Adipocyte (in vitro differentiated cells): ENCODE data around the gene KRT36.

Source experiments
- DNase-seq: peaks from one replicate; pipeline ENCODE4 v3.0.0-alpha.2; 2015; ENCODE audit warnings: low read depth
- H3K27me3 ChIP-seq: replicated peaks from 2 replicates; pipeline ENCODE4 v1.7.0; 2013; ENCODE audit warnings: mild to moderate bottlenecking, low read length, moderate library complexity; ENCODE audit not compliant: control insufficient read depth, insufficient read depth
- H3K36me3 ChIP-seq: 2 replicates; pipeline ENCODE4 v1.7.0; 2013; ENCODE audit warnings: low read length, mild to moderate bottlenecking, moderate library complexity; ENCODE audit not compliant: control insufficient read depth, insufficient read depth, severe bottlenecking
- H3K4me1 ChIP-seq: 2 replicates; pipeline ENCODE4 v1.7.0; 2013; ENCODE audit warnings: mild to moderate bottlenecking, low read length, moderate library complexity; ENCODE audit not compliant: control insufficient read depth, insufficient read depth
- H3K4me3 ChIP-seq: 2 replicates; pipeline ENCODE4 v1.7.0; 2013; ENCODE audit warnings: mild to moderate bottlenecking, low read length, moderate library complexity
- H3K9ac ChIP-seq: 2 replicates; pipeline ENCODE4 v1.7.0; 2013; ENCODE audit warnings: mild to moderate bottlenecking, low read length, moderate library complexity
- H3K9me3 ChIP-seq: 2 replicates; pipeline ENCODE4 v1.7.0; 2013; ENCODE audit warnings: mild to moderate bottlenecking, low read length, moderate library complexity; ENCODE audit not compliant: control insufficient read depth

Gene KRT36

DNA sequence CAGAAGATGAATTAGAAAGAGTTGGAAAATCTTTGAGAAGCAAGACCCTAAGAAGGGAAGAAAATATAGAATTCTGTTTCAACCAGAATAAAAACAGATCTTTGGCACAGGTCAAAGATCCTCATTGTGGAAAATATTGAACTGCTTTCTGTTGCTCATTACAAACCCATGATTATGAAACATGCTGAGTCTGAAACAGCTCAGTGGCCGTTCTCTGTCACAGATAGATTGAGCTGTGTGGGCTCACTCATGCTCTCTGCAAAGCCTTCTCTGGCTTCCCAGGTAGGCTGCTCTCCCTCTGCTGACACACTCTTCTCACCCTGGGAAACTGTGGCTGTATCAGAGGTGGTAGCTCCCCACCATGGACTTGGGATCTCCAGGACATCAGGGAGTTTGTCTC, 45.5 kb downstream of the KRT36 start:
- Histone ChIP-seq H3K36me3 (no peaks in the 10 kb centered on the region), H3K4me1 (peaks cover 47% of the 10 kb centered on the region), H3K9me3 (no peaks in the 10 kb centered on the region), H3K9ac (no peak overlapping the region), H3K27me3 (peaks cover 6% of the 10 kb centered on the region), H3K4me3 (no peak overlapping the region)
- peak; percentile 53 for DNase-seq

DNA sequence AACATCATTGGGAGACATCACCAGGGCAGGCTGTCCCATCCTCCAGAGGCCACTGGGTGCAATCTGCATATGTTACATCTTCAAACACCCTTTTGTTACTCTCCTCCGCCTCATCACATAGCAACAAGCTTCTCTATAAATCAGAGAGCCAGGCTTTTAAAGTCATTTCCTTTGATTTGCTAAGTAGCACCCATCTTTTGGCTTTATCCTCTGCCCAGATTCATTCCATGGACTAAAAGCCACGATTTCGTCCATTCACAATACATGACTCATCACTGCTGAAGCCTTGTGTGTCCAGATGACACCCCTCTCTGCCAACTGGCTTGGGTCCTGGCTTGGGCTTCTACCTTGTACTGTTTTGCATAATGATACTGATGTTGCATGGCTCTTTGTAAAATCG, 47.0 kb downstream of the KRT36 start:
- Histone ChIP-seq H3K9ac (no peak overlapping the region), H3K27me3 (peaks cover 6% of the 10 kb centered on the region), H3K4me1 (peaks cover 38% of the 10 kb centered on the region), H3K4me3 (no peak overlapping the region), H3K9me3 (no peaks in the 10 kb centered on the region), H3K36me3 (no peaks in the 10 kb centered on the region)
- peak; percentile 59 for DNase-seq

DNA sequence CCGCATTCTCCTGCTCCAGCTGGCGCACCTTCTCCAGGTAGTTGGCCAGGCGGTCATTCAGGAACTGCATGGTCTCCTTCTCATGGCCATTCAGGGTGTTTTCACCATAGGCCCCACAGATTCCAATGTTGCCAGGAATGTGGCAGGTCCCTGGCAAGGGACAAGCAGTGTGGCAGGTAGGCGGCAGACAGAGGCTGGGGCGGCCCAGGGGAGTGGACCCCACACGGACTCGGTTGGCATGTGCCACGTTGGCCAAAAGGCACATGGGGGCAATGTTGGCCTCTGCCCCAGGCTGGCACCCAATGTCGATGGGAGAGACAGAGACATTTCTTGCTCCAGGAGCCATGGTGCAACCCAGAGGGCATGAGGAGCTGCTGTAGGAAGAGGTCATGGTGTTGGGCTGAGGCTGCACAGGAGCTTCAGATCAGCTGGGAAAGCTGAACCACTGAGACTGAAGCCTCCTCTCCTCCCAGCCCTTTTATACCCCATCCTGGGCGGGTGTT, 49.1 kb downstream of the KRT36 start, which contains the start of gene KRT38:
TSS of gene KRT38 (minus strand) at position 453 of the 503 bp plus-strand sequence. CDS start at position 391, 62 bp downstream.
- no peak within 1 kb of the TSS for H3K4me3 ChIP-seq
- H3K36me3 ChIP-seq, result no peaks in the 10 kb centered on the region
- DNase-seq, result no peak
- H3K9me3 ChIP-seq, result no peaks in the 10 kb centered on the region
- peaks cover 24% of the 10 kb centered on the region for H3K4me1 ChIP-seq
- H3K9ac ChIP-seq, result no peak within 1 kb of the TSS
- H3K27me3 ChIP-seq, result peaks cover 21% of the 10 kb centered on the region

DNA sequence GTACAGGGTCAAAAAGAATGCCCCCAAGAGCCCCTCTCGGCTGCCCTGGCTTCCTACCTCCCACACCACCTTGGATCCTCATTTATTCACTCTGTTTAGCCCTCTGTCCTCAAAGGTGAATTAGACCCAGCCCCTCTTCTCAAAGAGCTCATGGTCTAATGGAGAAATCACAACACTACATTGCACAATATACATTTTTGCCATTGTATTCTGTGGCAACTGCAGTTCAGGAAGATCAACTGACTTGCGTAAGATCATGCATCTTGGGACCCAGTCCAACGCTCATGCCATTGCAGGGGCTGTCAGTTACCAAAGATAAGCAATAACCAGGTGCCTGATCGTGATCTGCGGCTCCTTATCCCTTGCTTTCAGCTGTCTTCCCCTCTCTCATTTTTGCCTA, 50.3 kb downstream of the KRT36 start:
- Histone ChIP-seq H3K4me3 (no peak overlapping the region), H3K4me1 (peaks cover 20% of the 10 kb centered on the region), H3K9me3 (no peaks in the 10 kb centered on the region), H3K36me3 (no peaks in the 10 kb centered on the region), H3K27me3 (peaks cover 27% of the 10 kb centered on the region), H3K9ac (no peak overlapping the region)
- peak; percentile 78 for DNase-seq

DNA sequence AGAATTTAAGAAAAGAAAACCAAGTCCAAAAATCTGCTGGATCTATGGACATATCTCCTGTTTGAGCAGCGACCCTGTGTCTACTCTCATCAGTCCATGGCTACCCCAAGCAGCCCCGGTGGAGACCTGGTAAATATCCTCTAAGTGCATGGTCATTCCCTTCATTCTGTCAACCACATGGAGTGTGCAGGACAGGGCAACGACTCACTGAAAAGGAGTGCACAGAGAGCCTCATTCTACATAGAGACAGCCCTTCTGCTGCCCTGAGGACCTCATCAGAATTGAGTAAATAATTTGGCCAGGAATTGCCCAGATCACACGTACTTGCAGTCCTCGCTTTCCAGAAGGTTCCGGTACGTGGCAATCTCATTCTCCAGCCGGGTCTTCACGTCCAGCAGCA, 51.9 kb downstream of the KRT36 start:
- H3K4me3 ChIP-seq, result no peak overlapping the region
- H3K9me3 ChIP-seq, result no peaks in the 10 kb centered on the region
- no peak overlapping the region for H3K9ac ChIP-seq
- H3K27me3 ChIP-seq, result peaks cover 36% of the 10 kb centered on the region
- peak; percentile 24 for DNase-seq
- H3K36me3 ChIP-seq, result no peaks in the 10 kb centered on the region
- H3K4me1 ChIP-seq, result peaks cover 10% of the 10 kb centered on the region

DNA sequence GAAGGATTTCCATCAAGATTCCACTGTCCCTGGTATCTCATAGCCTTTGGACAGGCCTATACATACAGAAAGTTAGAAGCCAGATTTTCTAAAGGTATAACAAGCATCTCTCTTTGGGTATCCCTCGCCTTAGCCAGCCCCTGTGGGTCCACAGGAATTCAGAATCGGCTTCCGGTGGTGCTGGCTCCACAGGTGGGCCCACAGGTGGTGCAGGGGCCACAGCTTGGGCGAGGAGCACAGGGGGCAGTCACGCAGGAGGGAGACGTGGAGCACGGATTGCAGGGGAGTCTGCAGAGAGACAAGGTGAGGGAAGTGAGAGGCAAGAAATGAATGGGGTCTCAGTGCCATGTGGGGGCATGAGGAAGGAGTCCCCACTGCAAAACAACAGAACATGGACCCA, 52.5 kb downstream of the KRT36 start:
- Histone ChIP-seq H3K9me3 (no peaks in the 10 kb centered on the region), H3K36me3 (no peaks in the 10 kb centered on the region), H3K9ac (no peak overlapping the region), H3K4me1 (peaks cover 7% of the 10 kb centered on the region), H3K27me3 (peaks cover 36% of the 10 kb centered on the region), H3K4me3 (no peak overlapping the region)
- no peak for DNase-seq
